PC-3 (cell line): ENCODE data around the gene SPINK9.

Source experiments
- CTCF ChIP-seq: fragments of 300-600 bp; sonication (generic); conservative IDR thresholded peaks from 2 replicates; pipeline ENCODE4 v1.5.1; 2017; ENCODE audit warnings: antibody characterized with exemption, low read depth, mild to moderate bottlenecking, low read length
- EZH2 ChIP-seq: fragments of 300-600 bp; sonication (generic); IDR thresholded peaks from one replicate; pipeline ENCODE4 v1.6.1; 2017; ENCODE audit warnings: antibody characterized with exemption, mild to moderate bottlenecking, low read length; ENCODE audit not compliant: unreplicated experiment
- EZH2phosphoT487 ChIP-seq: fragments of 300-600 bp; sonication (generic); IDR thresholded peaks from 2 replicates; pipeline ENCODE4 v1.6.1; 2018; ENCODE audit warnings: mild to moderate bottlenecking, antibody characterized with exemption, low read length, borderline replicate concordance

GRCh38 chr5:148388696-148389095 lies 53.3 kb downstream of the SPINK9 start:
- TF ChIP-seq CTCF, result no peak
- TF ChIP-seq EZH2phosphoT487, result no peak
- no peak for TF ChIP-seq EZH2
